Endothelial cell of umbilical vein (primary cell): ENCODE measurements around the gene OST4. TPM values are rescaled to one million over a fixed set of nuclear protein-coding genes. Genes with fewer than 3 reads are reported as not detected.

Source experiments
- BruUV-seq: library from RNA; stranded (reverse); fragments of 400-500 nt; replicated peaks from 2 replicates; lab custom pipeline; 2021; lab: Mats Ljungman, UMichigan
- CTCF ChIA-PET: fragments of 300-600, 350-600 bp; sonication (Branson Sonifier 250); formaldehyde crosslinking; loops from one replicate; lab custom pipeline; 2021; ENCODE audit warnings: antibody characterized with exemption, inconsistent platforms; lab: Charles Lee
- POLR2A ChIA-PET: fragments of 300-600, 350-600 bp; sonication (Branson Sonifier 250); formaldehyde crosslinking; loops from one replicate; lab custom pipeline; 2021; ENCODE audit warnings: antibody characterized with exemption, inconsistent platforms; lab: Charles Lee
- DNase-seq: peaks from one replicate; pipeline ENCODE4 v3.0.0-alpha.2; 2011; ENCODE audit warnings: low read depth, low spot score
- FAIRE-seq: peaks from 2 replicates; lab custom pipeline; 2011; peaks lifted over from hg19 to GRCh38; lab: Jason Lieb, UNC
- H2AFZ ChIP-seq: 2 replicates; pipeline ENCODE4 v1.6.0; 2012; ENCODE audit warnings: low read depth, low read length, control low read depth, inconsistent platforms
- H3K27ac ChIP-seq: 2 replicates; pipeline ENCODE4 v1.5.1; 2011; ENCODE audit warnings: low read depth, mild to moderate bottlenecking, control low read depth, low read length, moderate library complexity; ENCODE audit not compliant: insufficient read depth
- H3K27me3 ChIP-seq, 2 experiments: 2 replicates each; pipeline versions ENCODE4 v1.6.0 to v1.6.1; 2011; ENCODE audit warnings: low read length in 2 of 2, mixed read lengths in 1 of 2; ENCODE audit not compliant: control insufficient read depth in 2 of 2, insufficient read depth in 2 of 2
- H3K36me3 ChIP-seq, 2 experiments: 2 replicates in 1 of 2; 3 replicates in 1 of 2; pipeline ENCODE4 v1.5.1; 2011; ENCODE audit warnings: low read length in 2 of 2, mild to moderate bottlenecking in 1 of 2, moderate library complexity in 1 of 2; ENCODE audit not compliant: control insufficient read depth in 2 of 2, insufficient read depth in 2 of 2; ENCODE audit errors: extremely low read depth in 1 of 2
- H3K4me1 ChIP-seq: 3 replicates; pipeline ENCODE4 v1.5.1; 2011; ENCODE audit warnings: mild to moderate bottlenecking, low read length; ENCODE audit not compliant: control insufficient read depth, insufficient read depth; ENCODE audit errors: extremely low read depth
- H3K4me2 ChIP-seq: 2 replicates; pipeline ENCODE4 v1.6.1; 2011; ENCODE audit warnings: low read length, control low read depth, mixed read lengths; ENCODE audit not compliant: insufficient read depth
- H3K4me3 ChIP-seq, 3 experiments: fragments of 200-600 bp in 1 of 3; sonication (generic), shearing (Covaris generic) in 1 of 3; replicated peaks in 1 of 3; 2 replicates each; pipeline ENCODE4 v1.5.1; 2011 to 2016; ENCODE audit warnings: control low read depth in 3 of 3, low read length in 3 of 3, mild to moderate bottlenecking in 2 of 3, inconsistent platforms in 1 of 3, low read depth in 1 of 3, moderate library complexity in 1 of 3; ENCODE audit not compliant: insufficient read depth in 1 of 3
- H3K79me2 ChIP-seq: 2 replicates; pipeline ENCODE4 v1.6.0; 2012; ENCODE audit warnings: low read length, inconsistent platforms; ENCODE audit not compliant: control insufficient read depth, insufficient read depth
- H3K9ac ChIP-seq: replicated peaks from 2 replicates; pipeline ENCODE3; 2011; ENCODE audit warnings: low read length, control low read depth; ENCODE audit not compliant: insufficient read depth; ENCODE audit errors: extremely low read depth
- H3K9me1 ChIP-seq: replicated peaks from 3 replicates; pipeline ENCODE4 v1.6.0; 2011; ENCODE audit warnings: mild to moderate bottlenecking, low read length; ENCODE audit not compliant: control insufficient read depth, insufficient read depth; ENCODE audit errors: extremely low read depth
- H3K9me3 ChIP-seq: replicated peaks from 2 replicates; pipeline ENCODE4 v1.5.1; 2012; ENCODE audit warnings: low read length, inconsistent platforms; ENCODE audit not compliant: control insufficient read depth, insufficient read depth
- H4K20me1 ChIP-seq: replicated peaks from 2 replicates; pipeline ENCODE3; 2011; ENCODE audit warnings: mild to moderate bottlenecking, low read length; ENCODE audit not compliant: control insufficient read depth, insufficient read depth; ENCODE audit errors: extremely low read depth
- GATA2 ChIP-seq: IDR thresholded peaks from 2 replicates; pipeline ENCODE4 v1.7.0; 2011; ENCODE audit warnings: low read depth, mild to moderate bottlenecking, moderate library complexity, mixed read lengths, low read length; ENCODE audit not compliant: insufficient read length, insufficient read depth
- JUN ChIP-seq: IDR thresholded peaks from 2 replicates; pipeline ENCODE4 v1.6.1; 2011; ENCODE audit warnings: borderline replicate concordance, low read depth; ENCODE audit not compliant: insufficient read length, insufficient read depth
- POLR2A ChIP-seq: IDR thresholded peaks from 2 replicates; pipeline ENCODE4 v1.6.1; 2012; ENCODE audit warnings: low read depth, mild to moderate bottlenecking, control low read depth, low read length
- POLR2AphosphoS5 ChIP-seq: IDR thresholded peaks from 2 replicates; pipeline ENCODE4 v1.6.1; 2012; ENCODE audit warnings: low read depth, mild to moderate bottlenecking, control low read depth, low read length, moderate library complexity; ENCODE audit not compliant: insufficient read depth
- dilution Hi-C: fragments of 300-500 bp; cut with MboI; formaldehyde crosslinking; loops from one replicate; pipeline ENCODE4 v1.15.0; 2019; ENCODE audit warnings: low sequenced_read_pairs; ENCODE audit not compliant: extremely low pct_ligation_motif_present
- intact Hi-C: fragments of 100-400 bp; cut with micrococcal nuclease; formaldehyde crosslinking; loops from one replicate; pipeline ENCODE4 v1.10.0; 2022
- polyA plus RNA-seq, 4 experiments: library from polyadenylated mRNA; depleted of rRNA in 3 of 4; stranded (reverse) in 3 of 4; unstranded in 1 of 4; fragments of >200 nt; gene quantifications; 2 replicates each; pipeline versions ENCODE4 v1.2.1 to v1.2.3, GENCODE V29; 2011 to 2012; ENCODE audit warnings: missing spikeins in 1 of 4
- total RNA-seq: library from RNA; stranded (reverse); gene quantifications from 2 replicates; pipeline ENCODE4 v1.2.3, GENCODE V29; 2021
- TF ChIP-seq, protein P1 (sequence below), 2 donors: IDR thresholded peaks; 1 replicate in 1 of 2; 2 replicates in 1 of 2; pipeline ENCODE4 v1.5.1; 2011; ENCODE audit warnings: low read length in 2 of 2, mild to moderate bottlenecking in 2 of 2, moderate library complexity in 2 of 2, control low read depth in 1 of 2, inconsistent platforms in 1 of 2, low read depth in 1 of 2; ENCODE audit not compliant: insufficient read depth in 1 of 2; ENCODE audit errors: extremely low read depth in 1 of 2

The OST4 gene
- total and polyA plus RNA-seq, 2 donors (not counting 3 experiments of a cell fraction or from before 2014, with no cell fraction given): 415 to 1,189 TPM

DNA sequence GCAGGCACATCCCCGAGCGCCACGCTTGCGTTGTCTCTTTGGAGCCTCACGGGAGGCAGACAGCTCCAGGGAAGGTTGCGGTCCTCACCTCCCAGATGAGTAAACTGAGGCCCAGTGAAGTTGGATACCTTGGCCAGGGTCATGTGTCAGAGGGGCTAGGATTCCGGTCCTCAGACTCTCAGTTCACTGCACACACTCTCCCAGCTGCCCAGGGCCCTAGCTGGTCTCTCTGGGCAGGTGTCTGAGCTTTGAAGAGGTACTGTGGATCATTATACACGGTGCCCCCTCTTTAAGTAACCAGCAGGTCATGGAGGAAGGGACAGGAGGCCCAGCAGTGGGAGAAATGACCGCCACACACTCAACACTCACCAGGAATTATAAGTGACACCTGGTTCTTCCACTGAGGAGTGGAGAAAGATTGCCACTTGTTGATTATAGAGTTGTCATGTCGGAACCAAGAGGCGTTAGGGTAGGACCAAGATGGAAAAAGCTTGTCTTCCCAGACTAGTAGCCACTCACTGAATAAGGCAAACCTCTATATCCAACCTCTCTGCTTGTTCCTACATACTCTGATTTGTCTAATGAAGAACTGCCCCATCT, 38.1 kb downstream of the OST4 start:
- DNase-seq: peak; percentile 36
- TSS peak; percentile 48 for BruUV-seq

DNA sequence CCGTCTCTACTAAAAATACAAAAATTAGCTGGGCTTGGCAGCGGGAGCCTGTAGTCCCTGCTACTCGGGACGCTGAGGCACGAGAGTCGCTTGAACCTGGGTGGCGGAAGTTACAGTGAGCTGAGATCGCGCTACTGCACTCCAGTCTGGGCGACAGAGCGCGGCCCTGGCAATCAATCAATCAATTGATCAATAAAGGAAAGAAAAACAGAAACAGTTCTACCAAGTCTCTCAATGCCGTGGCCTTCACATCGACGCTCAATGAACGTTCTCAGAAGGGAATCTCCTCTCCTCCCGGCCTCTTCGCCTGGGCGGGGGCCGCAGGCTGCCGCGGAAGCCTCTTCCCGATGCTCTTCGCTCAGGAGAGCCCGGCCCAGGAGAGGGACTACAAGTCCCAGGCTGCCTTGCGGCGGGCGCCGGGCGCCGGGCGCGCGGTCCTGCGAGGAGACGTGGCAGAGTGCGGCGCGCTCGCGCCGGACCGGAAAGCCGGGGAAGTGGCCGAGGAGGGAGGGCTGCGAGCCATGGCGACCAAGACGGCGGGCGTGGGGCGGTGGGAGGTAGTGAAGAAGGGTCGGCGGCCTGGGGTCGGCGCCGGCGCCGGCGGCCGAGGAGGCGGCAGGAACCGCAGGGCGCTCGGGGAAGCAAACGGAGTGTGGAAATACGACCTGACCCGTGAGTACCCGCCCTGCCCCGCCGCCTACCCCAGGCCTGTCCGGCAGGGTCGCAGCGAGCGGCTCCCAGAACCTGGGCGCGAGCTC, 38.8 kb downstream of the OST4 start, which contains the start of gene TMEM214:
Gene TMEM214 (plus strand): TSS at position 471 of the 758 bp plus-strand sequence. CDS start 51 bp downstream, at position 522.
- H3K27me3 ChIP-seq: no peaks in the 10 kb centered on the region
- H4K20me1 ChIP-seq: no peaks in the 10 kb centered on the region
- dilution Hi-C loops: no loop called here
- peaks cover 25% of the 10 kb centered on the region for H3K79me2 ChIP-seq
- ChIA-PET CTCF (interaction anchor here (0.5 to 7.0 kb wide), 4 partner anchors 15 to 71 kb away, joined by 4 to 30 read pairs (median 10); no protein-coding TSS in a partner anchor), POLR2A (interaction anchor here (1.1 to 1.6 kb wide), 2 partner anchors 13 to 71 kb away, joined by 4 read pairs; no protein-coding TSS in a partner anchor)
- H3K9ac ChIP-seq: peak within 1 kb of the TSS; percentile 90
- H3K9me1 ChIP-seq: no peaks in the 10 kb centered on the region
- H3K4me2 ChIP-seq: peak within 1 kb of the TSS; percentile 58
- peak within 1 kb of the TSS; percentile 76 to 91 (median 79) for H3K4me3 ChIP-seq
- TF ChIP-seq POLR2AphosphoS5: peak; percentile 93
- TF ChIP-seq POLR2A: peak; percentile 80
- TF ChIP-seq, protein P1, sequence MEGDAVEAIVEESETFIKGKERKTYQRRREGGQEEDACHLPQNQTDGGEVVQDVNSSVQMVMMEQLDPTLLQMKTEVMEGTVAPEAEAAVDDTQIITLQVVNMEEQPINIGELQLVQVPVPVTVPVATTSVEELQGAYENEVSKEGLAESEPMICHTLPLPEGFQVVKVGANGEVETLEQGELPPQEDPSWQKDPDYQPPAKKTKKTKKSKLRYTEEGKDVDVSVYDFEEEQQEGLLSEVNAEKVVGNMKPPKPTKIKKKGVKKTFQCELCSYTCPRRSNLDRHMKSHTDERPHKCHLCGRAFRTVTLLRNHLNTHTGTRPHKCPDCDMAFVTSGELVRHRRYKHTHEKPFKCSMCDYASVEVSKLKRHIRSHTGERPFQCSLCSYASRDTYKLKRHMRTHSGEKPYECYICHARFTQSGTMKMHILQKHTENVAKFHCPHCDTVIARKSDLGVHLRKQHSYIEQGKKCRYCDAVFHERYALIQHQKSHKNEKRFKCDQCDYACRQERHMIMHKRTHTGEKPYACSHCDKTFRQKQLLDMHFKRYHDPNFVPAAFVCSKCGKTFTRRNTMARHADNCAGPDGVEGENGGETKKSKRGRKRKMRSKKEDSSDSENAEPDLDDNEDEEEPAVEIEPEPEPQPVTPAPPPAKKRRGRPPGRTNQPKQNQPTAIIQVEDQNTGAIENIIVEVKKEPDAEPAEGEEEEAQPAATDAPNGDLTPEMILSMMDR (IDR thresholded peaks at IDR 0.05; ENCODE audit: extremely low read depth in 1 of 2, insufficient read depth in 1 of 2, low read depth in 1 of 2, low read length in 2 of 2): no peak
- TSS peak; percentile 68 for BruUV-seq
- H3K27ac ChIP-seq: peak within 1 kb of the TSS; percentile 58
- intact Hi-C loops: loop anchor here (1.0 to 2.0 kb wide), 4 partner anchors 18 to 54 kb away; partner anchors contain the start of genes KHK and OST4
- H3K4me1 ChIP-seq: peaks cover 13% of the 10 kb centered on the region
- peak within 1 kb of the TSS; percentile 81 for H2AFZ ChIP-seq
- H3K9me3 ChIP-seq: no peaks in the 10 kb centered on the region
- peak; percentile 88 for FAIRE-seq
- peak; percentile 87 for DNase-seq
- peaks cover 10 to 28% of the 10 kb centered on the region in 2 experiments for H3K36me3 ChIP-seq

More for the DNA sequence above, 38.1 kb downstream of the OST4 start:
- Histone ChIP-seq H3K27me3 (no peaks in the 10 kb centered on the region), H3K9me1 (no peaks in the 10 kb centered on the region), H3K27ac (peak overlapping the region; percentile 58), H3K4me1 (peaks cover 13% of the 10 kb centered on the region), H3K79me2 (peaks cover 25% of the 10 kb centered on the region), H3K9me3 (no peaks in the 10 kb centered on the region), H3K9ac (peak overlapping the region; percentile 90), H4K20me1 (no peaks in the 10 kb centered on the region), H3K4me2 (peak overlapping the region; percentile 58), H3K36me3 (peaks cover 15 to 35% of the 10 kb centered on the region in 2 experiments), H2AFZ (peak overlapping the region; percentile 71), H3K4me3 (peak overlapping the region; percentile 76 to 91 (median 79))
- peak; percentile 72 for FAIRE-seq
- TF ChIP-seq JUN (no peak), GATA2 (no peak), POLR2A (no peak)
- dilution Hi-C loops (no loop called here), intact Hi-C loops (loop anchor here (1.0 to 2.0 kb wide), 2 partner anchors 38 to 53 kb away; partner anchors contain the start of genes KHK and OST4)
- ChIA-PET POLR2A (interaction anchor here (1.1 to 1.6 kb wide), 2 partner anchors 12 to 72 kb away, joined by 4 read pairs; no protein-coding TSS in a partner anchor), CTCF (interaction anchor here (0.5 to 7.0 kb wide), 7 partner anchors 15 to 72 kb away, joined by 3 to 30 read pairs (median 3); partner anchors contain the start of gene AGBL5)
